ENCODE results near the gene CAMKK1. TPM values are rescaled to one million over a fixed set of nuclear protein-coding genes. Genes with fewer than 3 reads are reported as not detected.

CAMKK1 gene
- total and polyA plus RNA-seq, 2 donors (not counting 1 experiment from before 2014, with no cell fraction given): 4.5 to 35.9 TPM

DNA sequence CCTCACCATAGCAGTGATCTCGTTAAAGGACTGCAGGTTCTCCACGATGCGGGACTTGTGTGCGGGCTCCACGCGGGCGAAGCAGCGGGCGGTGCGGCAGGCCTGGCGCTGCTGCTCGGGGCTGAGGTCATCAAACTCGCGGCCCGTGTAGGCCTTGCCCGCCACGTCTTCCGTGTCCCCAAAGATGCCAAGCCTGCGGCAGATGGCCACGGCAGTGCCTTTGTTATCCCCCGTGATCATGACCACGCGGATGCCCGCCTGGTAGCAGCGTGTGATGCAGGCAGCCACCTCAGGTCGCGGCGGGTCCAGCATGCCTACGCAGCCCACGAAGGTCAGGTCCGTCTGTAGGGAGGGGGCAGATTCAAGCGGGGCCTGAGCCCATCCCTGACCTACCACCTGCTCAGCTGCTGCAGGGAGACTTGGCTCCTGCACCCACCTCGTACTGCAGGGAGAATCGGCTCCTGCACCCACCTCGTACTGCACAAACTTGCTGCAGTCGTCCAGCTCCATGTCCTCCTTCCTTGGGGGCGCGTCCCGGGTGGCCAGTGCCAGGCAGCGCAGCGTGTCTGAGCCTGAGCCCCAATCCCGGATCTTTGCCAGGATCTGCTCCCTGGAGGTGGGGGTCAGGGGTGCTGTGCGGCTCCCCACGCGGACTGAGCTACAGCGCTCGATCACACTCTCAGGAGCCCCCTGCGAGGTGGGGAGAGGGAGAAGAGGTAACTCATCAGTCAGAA, 48.3 kb upstream of the CAMKK1 start:
- CTCF ChIA-PET: no interaction called here
- Mint-ChIP-seq H3K27ac (peak overlapping the region; percentile 56), H3K9me3 (ENCODE audit: insufficient read depth) (no peaks in the 10 kb centered on the region), H3K4me1 (no peaks in the 10 kb centered on the region), H3K4me3 (no peak overlapping the region), H3K27me3 (no peaks in the 10 kb centered on the region)
- ATAC-seq (ENCODE audit: low read depth): no peak
- no peaks in the 10 kb centered on the region for H3K27me3 ChIP-seq (replicated peaks in 1 of 4; ENCODE audit: control extremely low read depth in 1 of 4, control insufficient read depth in 3 of 4, insufficient read depth in 4 of 4, low read length in 3 of 4)
- H3K9ac ChIP-seq (ENCODE audit: low read length): no peak overlapping the region
- no peak overlapping the region for H3K27ac ChIP-seq (ENCODE audit: low read length in 2 of 2)
- H3K9me3 ChIP-seq (ENCODE audit: control extremely low read depth in 1 of 3, control insufficient read depth in 2 of 3, insufficient read depth in 1 of 3, low read length in 2 of 3): peaks cover 0 to 13% (median 0%) of the 10 kb centered on the region in 3 donors
- H3K4me1 ChIP-seq (ENCODE audit: control insufficient read depth in 2 of 2, insufficient read depth in 2 of 2, low read length in 2 of 2): no peaks in the 10 kb centered on the region
- H2AFZ ChIP-seq (ENCODE audit: insufficient read depth, low read depth, low read length, poor library complexity, severe bottlenecking): no peak overlapping the region
- TF ChIP-seq, protein P1, sequence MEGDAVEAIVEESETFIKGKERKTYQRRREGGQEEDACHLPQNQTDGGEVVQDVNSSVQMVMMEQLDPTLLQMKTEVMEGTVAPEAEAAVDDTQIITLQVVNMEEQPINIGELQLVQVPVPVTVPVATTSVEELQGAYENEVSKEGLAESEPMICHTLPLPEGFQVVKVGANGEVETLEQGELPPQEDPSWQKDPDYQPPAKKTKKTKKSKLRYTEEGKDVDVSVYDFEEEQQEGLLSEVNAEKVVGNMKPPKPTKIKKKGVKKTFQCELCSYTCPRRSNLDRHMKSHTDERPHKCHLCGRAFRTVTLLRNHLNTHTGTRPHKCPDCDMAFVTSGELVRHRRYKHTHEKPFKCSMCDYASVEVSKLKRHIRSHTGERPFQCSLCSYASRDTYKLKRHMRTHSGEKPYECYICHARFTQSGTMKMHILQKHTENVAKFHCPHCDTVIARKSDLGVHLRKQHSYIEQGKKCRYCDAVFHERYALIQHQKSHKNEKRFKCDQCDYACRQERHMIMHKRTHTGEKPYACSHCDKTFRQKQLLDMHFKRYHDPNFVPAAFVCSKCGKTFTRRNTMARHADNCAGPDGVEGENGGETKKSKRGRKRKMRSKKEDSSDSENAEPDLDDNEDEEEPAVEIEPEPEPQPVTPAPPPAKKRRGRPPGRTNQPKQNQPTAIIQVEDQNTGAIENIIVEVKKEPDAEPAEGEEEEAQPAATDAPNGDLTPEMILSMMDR (IDR thresholded peaks at IDR 0.05): no peak
- no peak for TF ChIP-seq EZH2 (IDR thresholded peaks at IDR 0.05; ENCODE audit: borderline replicate concordance, insufficient read depth, low read depth, low read length, poor library complexity, severe bottlenecking)
- POLR2A ChIA-PET: no interaction called here
- WGBS (ENCODE audit: insufficient coverage): 98% methylated on average over 39 of the region's 48 CpGs
- H3K36me3 ChIP-seq (replicated peaks in 1 of 2; ENCODE audit: control extremely low read depth in 1 of 2, control insufficient read depth in 1 of 2, extremely low read depth in 1 of 2, insufficient read depth in 2 of 2, low read length in 1 of 2): peaks cover 21 to 94% of the 10 kb centered on the region in 2 experiments
- H3K79me2 ChIP-seq (ENCODE audit: control insufficient read depth, insufficient read depth, low read length): peaks cover 65% of the 10 kb centered on the region
- no peak overlapping the region for H3K4me2 ChIP-seq (replicated peaks; ENCODE audit: low read depth, low read length, poor library complexity, severe bottlenecking)
- H4K20me1 ChIP-seq (ENCODE audit: control insufficient read depth, insufficient read depth, low read length, poor library complexity, severe bottlenecking): peaks cover 99% of the 10 kb centered on the region
- H3K4me3 ChIP-seq (ENCODE audit: control extremely low read depth in 1 of 5, extremely low read depth in 1 of 5, insufficient read depth in 1 of 5, low read depth in 2 of 5, low read length in 4 of 5): no peak overlapping the region
- DNase-seq: no peak
- intact Hi-C loops (cut with micrococcal nuclease): loop anchor here (2.0 kb wide), 1 partner anchor 48 kb away; the partner anchor contains the start of gene CAMKK1

DNA sequence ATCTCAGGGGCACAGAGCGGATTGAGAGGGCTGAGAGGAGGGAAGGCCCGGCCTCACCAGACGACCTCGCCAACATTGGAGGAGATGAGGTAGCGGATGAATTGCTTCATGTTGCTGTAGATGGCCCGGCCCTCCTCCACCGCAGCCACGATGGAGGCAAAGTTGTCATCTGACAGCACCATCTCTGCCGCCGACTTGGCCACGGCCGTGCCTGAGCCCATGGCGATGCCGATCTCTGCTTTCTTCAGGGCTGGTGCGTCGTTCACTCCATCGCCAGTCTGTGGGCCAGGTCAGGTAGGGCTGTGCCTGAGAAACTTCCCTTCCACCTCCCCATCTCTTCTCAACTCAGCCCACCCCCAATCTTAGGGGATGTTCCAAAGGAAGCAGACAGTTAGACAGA, 44.5 kb upstream of the CAMKK1 start:
- TF ChIP-seq, protein P1 (IDR thresholded peaks at IDR 0.05): no peak
- TF ChIP-seq EZH2 (IDR thresholded peaks at IDR 0.05; ENCODE audit: borderline replicate concordance, insufficient read depth, low read depth, low read length, poor library complexity, severe bottlenecking): no peak
- POLR2A ChIA-PET: no interaction called here
- Histone ChIP-seq H3K9me3 (ENCODE audit: control extremely low read depth in 1 of 3, control insufficient read depth in 2 of 3, insufficient read depth in 1 of 3, low read length in 2 of 3) (no peaks in the 10 kb centered on the region), H3K9ac (ENCODE audit: low read length) (no peak overlapping the region), H3K4me2 (replicated peaks; ENCODE audit: low read depth, low read length, poor library complexity, severe bottlenecking) (no peak overlapping the region), H3K27me3 (replicated peaks in 1 of 4; ENCODE audit: control extremely low read depth in 1 of 4, control insufficient read depth in 3 of 4, insufficient read depth in 4 of 4, low read length in 3 of 4) (no peaks in the 10 kb centered on the region), H3K4me1 (ENCODE audit: control insufficient read depth in 2 of 2, insufficient read depth in 2 of 2, low read length in 2 of 2) (no peaks in the 10 kb centered on the region), H3K79me2 (ENCODE audit: control insufficient read depth, insufficient read depth, low read length) (peaks cover 42% of the 10 kb centered on the region), H4K20me1 (ENCODE audit: control insufficient read depth, insufficient read depth, low read length, poor library complexity, severe bottlenecking) (peaks cover 84% of the 10 kb centered on the region), H3K4me3 (ENCODE audit: control extremely low read depth in 1 of 5, extremely low read depth in 1 of 5, insufficient read depth in 1 of 5, low read depth in 2 of 5, low read length in 4 of 5) (no peak overlapping the region), H3K27ac (ENCODE audit: low read length in 2 of 2) (no peak overlapping the region), H2AFZ (ENCODE audit: insufficient read depth, low read depth, low read length, poor library complexity, severe bottlenecking) (no peak overlapping the region), H3K36me3 (replicated peaks in 1 of 2; ENCODE audit: control extremely low read depth in 1 of 2, control insufficient read depth in 1 of 2, extremely low read depth in 1 of 2, insufficient read depth in 2 of 2, low read length in 1 of 2) (peaks cover 26 to 89% of the 10 kb centered on the region in 2 experiments)
- no peaks in the 10 kb centered on the region for H3K9me3 Mint-ChIP-seq (ENCODE audit: insufficient read depth)
- CTCF ChIA-PET: no interaction called here
- intact Hi-C loops (cut with micrococcal nuclease): no loop called here
- no peak for DNase-seq
- H3K27ac Mint-ChIP-seq: peak overlapping the region; percentile 51
- ATAC-seq (ENCODE audit: low read depth): no peak
- no peak overlapping the region for H3K4me3 Mint-ChIP-seq
- 92% methylated on average over 17 of the region's 17 CpGs for WGBS (ENCODE audit: insufficient coverage)
- H3K27me3 Mint-ChIP-seq: no peaks in the 10 kb centered on the region
- no peaks in the 10 kb centered on the region for H3K4me1 Mint-ChIP-seq

All from B cell (primary cell).